Large intestine (tissue), 3 donors: ENCODE data around the gene ITGA8. TPM values are rescaled to one million over a fixed set of nuclear protein-coding genes. Genes with fewer than 3 reads are reported as not detected.
"Not testable (repeated sequence)": the region's sequence is repeated elsewhere in the genome, so short reads cannot be mapped to it uniquely, and the experiment has no call there.

ENCODE experiments used
- DNase-seq, 2 donors: peaks; one replicate each; pipeline versions ENCODE4 v3.0.0 to v3.0.0-alpha.2; 2013
- H3K27ac ChIP-seq: one replicate; pipeline ENCODE4 v1.5.1; 2013; ENCODE audit warnings: low read length
- H3K27me3 ChIP-seq: 2 replicates; pipeline ENCODE4 v1.6.1; 2013; ENCODE audit warnings: low read length; ENCODE audit not compliant: control insufficient read depth, insufficient read depth
- H3K36me3 ChIP-seq: 2 replicates; pipeline ENCODE4 v1.6.1; 2013; ENCODE audit warnings: low read length; ENCODE audit not compliant: control insufficient read depth, insufficient read depth
- H3K4me1 ChIP-seq: one replicate; pipeline ENCODE4 v1.6.1; 2013; ENCODE audit warnings: low read length; ENCODE audit not compliant: control insufficient read depth, insufficient read depth
- H3K4me3 ChIP-seq: one replicate; pipeline ENCODE4 v1.5.1; 2013; ENCODE audit warnings: low read length
- H3K9me3 ChIP-seq: one replicate; pipeline ENCODE4 v1.6.1; 2013; ENCODE audit warnings: mild to moderate bottlenecking, low read depth, low read length, moderate library complexity; ENCODE audit not compliant: control insufficient read depth
- WGBS: methylation state at CpG from one replicate; pipeline ENCODE4 v1.1.5; 2013; ENCODE audit warnings: low lambda C conversion rate; ENCODE audit not compliant: insufficient coverage; 5-methylcytosine and 5-hydroxymethylcytosine counted together
- polyA plus RNA-seq: library from polyadenylated mRNA; unstranded; fragments of 120-200 nt; gene quantifications from one replicate; pipeline ENCODE4 v1.2.1, GENCODE V29; 2013

Gene ITGA8
- polyA plus RNA-seq, 1 donor, result 9.5 TPM

DNA sequence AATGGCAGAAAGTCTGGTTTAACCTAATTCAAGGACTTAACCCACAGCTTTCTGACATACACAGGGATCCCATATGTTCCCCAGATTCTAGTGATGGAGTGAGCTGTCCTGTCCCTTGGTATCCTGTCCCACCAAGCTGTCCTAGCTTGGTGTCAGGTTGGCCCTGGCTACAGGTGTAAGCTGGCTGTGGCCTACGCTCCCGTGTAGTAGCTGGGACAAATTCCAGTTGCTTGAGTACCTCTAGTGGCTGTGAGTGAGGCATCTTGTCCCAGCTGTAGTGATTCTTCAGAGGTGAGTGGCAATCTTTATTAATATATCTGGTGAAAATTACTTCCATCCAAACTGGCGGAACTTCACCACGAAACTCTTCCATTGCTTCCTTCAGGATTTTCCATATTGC, 243.4 kb downstream of the ITGA8 start:
- peaks cover 4% of the 10 kb centered on the region for H3K27me3 ChIP-seq
- no peak for DNase-seq

DNA sequence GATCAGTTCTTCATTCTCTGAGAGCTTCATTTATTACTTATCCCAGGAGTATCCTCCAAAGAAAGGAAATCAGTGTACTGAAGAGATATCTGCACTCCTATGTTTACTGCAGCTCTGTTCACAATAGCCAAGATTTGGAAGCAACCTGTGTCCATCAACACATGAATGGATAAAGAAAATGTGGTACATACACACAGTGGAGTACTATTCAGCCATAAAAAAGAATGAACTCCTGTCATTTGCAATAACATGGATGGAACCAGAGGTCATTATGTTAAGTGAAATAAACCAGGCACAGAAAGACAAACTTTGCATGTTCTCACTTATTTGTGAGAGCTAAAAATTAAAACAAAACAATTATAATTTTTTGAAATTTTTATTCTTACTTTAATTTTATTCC, 244.3 kb downstream of the ITGA8 start:
- H3K4me1 ChIP-seq, H3K4me3 ChIP-seq, DNase-seq, H3K9me3 ChIP-seq, H3K36me3 ChIP-seq, H3K27me3 ChIP-seq, H3K27ac ChIP-seq: not testable (repeated sequence)

More for the DNA sequence above, 243.4 kb downstream of the ITGA8 start:
- no CpG with 5 or more reads among the region's 4 CpGs for WGBS
- Histone ChIP-seq H3K4me3 (no peak overlapping the region), H3K36me3 (no peaks in the 10 kb centered on the region), H3K27ac (no peak overlapping the region), H3K9me3 (no peaks in the 10 kb centered on the region), H3K4me1 (no peaks in the 10 kb centered on the region)

DNA sequence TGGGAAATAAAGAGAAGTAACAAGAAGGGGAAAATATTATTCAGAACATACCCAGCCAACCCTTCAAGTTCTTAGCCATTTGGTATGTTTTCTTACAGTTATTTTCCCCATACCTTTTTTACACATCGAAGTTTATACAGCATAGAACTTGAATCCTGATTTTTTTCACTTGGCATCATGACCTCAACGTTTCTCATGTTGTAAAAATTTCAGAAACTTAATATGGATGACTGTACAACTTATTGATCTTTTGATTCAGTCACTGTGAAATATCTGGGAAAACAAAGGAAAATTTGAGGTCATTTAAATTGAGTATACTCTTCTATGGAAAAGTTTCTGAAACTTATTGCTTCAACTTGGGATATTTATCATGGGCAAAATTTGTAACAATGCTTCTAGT, 245.1 kb downstream of the ITGA8 start:
- H3K27me3 ChIP-seq, result peaks cover 4% of the 10 kb centered on the region
- H3K27ac ChIP-seq, result no peak overlapping the region
- DNase-seq, result no peak
- H3K4me3 ChIP-seq, result no peak overlapping the region
- no peaks in the 10 kb centered on the region for H3K36me3 ChIP-seq
- no peaks in the 10 kb centered on the region for H3K9me3 ChIP-seq
- whole genome bisulfite sequencing, result 83% methylated on average over 1 of the region's 2 CpGs
- H3K4me1 ChIP-seq, result no peaks in the 10 kb centered on the region

DNA sequence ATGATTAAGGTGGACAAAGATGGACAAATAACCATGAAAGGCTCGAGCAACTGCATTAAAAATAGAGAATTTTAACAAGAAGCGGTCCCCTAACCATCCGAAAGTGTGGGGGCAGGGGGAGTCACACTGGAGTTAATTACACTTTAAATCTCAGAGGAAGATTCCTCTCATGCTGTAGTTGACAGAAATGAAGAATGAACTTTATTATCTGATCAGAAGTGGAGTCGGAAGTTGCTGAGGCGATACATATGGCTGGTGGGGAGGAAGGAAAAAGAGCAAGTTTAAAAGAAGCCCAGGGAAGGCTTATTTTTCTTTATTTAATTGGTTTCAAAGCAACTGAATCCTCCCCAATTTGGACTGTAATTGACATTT, 246.3 kb downstream of the ITGA8 start:
- H3K4me3 ChIP-seq, result no peak overlapping the region

DNA sequence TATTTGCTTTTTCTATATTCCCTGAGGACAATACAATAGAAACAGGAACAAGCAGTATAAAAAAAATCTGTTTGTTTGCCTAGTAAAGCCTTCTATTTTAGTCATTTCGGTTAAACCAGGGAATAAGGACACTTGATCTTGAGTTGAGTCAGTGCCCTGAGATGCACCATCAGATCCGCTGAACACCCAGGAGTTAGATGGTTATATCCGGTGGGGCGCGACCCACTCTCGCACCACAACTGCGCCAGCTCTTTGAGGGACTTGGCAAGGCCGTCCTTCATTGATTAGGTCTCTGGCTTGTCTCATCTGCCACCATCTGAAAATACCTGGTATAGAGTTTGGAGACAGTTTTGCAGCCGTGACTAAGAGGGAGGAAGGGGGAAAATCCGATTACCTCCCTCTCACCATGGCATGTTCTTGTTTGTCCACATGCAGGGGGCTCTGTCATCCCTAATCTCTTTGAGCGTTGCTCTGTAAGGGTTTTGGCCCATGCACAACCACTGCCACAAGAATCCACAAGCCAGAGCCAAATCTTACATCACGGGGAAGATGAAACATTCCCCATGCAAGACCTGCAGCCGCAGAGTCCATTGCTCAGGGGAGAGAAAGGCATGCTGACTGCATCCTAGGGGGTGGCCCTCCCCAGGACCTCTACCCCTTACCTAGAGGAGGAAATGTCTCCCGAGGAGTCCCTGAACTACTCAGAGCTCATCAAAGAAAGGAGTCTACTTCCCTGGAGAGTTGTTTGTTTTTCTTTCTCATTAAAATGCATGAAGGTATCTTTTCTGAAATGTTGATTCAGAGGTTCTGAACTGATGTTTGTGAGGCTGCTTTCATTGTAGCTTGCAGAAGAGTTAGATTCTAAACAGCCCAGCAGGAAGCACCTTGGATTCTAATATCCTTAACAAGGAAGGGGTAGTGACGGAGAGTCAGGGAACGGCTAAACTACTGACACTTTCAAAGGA, 247.0 kb downstream of the ITGA8 start:
- no peak overlapping the region for H3K27ac ChIP-seq
- 50% methylated on average over 1 of the region's 16 CpGs for WGBS
- no peak for DNase-seq
- no peak overlapping the region for H3K4me3 ChIP-seq
- no peaks in the 10 kb centered on the region for H3K9me3 ChIP-seq
- no peaks in the 10 kb centered on the region for H3K36me3 ChIP-seq
- H3K4me1 ChIP-seq, result no peaks in the 10 kb centered on the region
- peaks cover 4% of the 10 kb centered on the region for H3K27me3 ChIP-seq

More for the DNA sequence above, 246.3 kb downstream of the ITGA8 start:
- H3K36me3 ChIP-seq, result no peaks in the 10 kb centered on the region
- 20% methylated on average over 1 of the region's 5 CpGs for WGBS
- peaks cover 4% of the 10 kb centered on the region for H3K27me3 ChIP-seq
- DNase-seq, result no peak
- H3K9me3 ChIP-seq, result no peaks in the 10 kb centered on the region
- H3K4me1 ChIP-seq, result no peaks in the 10 kb centered on the region
- no peak overlapping the region for H3K27ac ChIP-seq

DNA sequence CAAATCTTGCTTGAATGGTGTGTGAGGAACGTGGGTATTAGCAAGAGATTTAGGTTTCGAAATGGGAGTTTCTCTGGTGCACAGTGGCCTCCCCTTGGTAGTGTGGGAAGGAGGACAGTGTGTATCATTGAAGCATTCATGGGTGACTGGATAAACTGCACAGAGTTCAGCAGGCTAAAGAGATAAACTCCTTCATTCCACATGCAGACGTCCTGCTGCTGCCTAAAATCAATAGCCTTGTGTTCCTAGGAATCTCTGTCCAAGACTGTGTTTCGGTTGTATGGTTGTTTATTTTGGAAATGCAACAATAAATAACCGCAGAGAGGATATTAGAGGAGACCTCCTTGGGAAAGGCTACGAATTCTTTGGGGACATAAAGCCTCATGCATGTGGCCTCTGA, 247.7 kb downstream of the ITGA8 start:
- Histone ChIP-seq H3K27ac (no peak overlapping the region), H3K36me3 (no peaks in the 10 kb centered on the region), H3K9me3 (no peaks in the 10 kb centered on the region), H3K27me3 (peaks cover 4% of the 10 kb centered on the region), H3K4me3 (no peak overlapping the region), H3K4me1 (no peaks in the 10 kb centered on the region)
- 18% methylated on average over 2 of the region's 6 CpGs for WGBS
- no peak for DNase-seq

DNA sequence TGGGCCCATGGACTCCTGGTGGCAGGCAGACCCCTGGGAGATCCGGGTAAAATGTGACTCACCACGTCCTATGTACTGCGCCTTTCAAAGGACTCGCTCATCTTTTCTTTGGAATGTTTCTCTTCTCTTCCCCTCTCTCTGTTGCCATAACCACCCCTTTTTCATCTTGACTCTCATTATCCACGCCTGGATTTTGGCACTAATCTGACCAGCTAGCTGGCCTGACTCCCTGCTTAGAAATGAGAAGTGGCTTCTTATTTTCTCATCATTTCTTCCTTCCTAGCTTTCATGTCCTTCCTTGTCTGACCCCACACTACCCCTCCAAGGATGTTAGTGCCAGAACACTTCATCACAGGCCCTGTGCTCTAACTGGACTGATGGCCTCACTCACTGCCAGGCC, 250.6 kb downstream of the ITGA8 start:
- DNase-seq, result no peak
- Histone ChIP-seq H3K27me3 (peaks cover 4% of the 10 kb centered on the region), H3K4me1 (no peaks in the 10 kb centered on the region), H3K27ac (no peak overlapping the region), H3K9me3 (no peaks in the 10 kb centered on the region), H3K36me3 (no peaks in the 10 kb centered on the region), H3K4me3 (no peak overlapping the region)
- WGBS, result 100% methylated on average over 4 of the region's 5 CpGs

DNA sequence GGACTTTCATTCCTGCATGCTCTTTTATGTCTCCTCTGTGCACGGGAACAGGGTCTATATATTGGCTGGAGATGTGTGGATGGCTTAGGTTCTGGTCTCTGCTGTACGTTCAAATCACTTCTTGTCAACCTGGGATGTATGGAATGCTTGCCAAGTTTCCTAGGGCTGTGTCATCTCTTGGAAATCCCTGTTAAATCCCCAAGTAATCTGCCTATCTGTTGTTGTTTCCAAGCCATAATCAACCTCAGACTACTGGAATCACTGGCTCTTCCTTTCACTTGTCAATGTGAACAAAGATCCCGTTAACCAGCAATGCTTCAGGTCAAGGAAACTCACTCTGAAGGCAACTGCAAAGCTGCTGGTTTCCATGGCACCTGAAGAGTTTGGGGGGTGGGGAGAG, 255.3 kb downstream of the ITGA8 start:
- Histone ChIP-seq H3K27me3 (no peaks in the 10 kb centered on the region), H3K36me3 (no peaks in the 10 kb centered on the region), H3K4me1 (no peaks in the 10 kb centered on the region), H3K27ac (no peak overlapping the region), H3K9me3 (peaks cover 4% of the 10 kb centered on the region), H3K4me3 (no peak overlapping the region)
- WGBS, result no CpG with 5 or more reads among the region's 3 CpGs
- DNase-seq, result no peak

Other genes starting within 250 kb of the ITGA8 start
- 28.3 TPM for gene MINDY3, start 140.6 kb upstream of the ITGA8 start, polyA plus RNA-seq